Raji (cell line): ENCODE data around the gene ZNF737.

Source experiments
- POLR2A ChIP-seq: IDR thresholded peaks from 2 replicates; pipeline ENCODE4 v1.6.1; 2011; ENCODE audit warnings: low read depth, low read length, control low read depth; ENCODE audit not compliant: insufficient read depth

Gene ZNF737

DNA sequence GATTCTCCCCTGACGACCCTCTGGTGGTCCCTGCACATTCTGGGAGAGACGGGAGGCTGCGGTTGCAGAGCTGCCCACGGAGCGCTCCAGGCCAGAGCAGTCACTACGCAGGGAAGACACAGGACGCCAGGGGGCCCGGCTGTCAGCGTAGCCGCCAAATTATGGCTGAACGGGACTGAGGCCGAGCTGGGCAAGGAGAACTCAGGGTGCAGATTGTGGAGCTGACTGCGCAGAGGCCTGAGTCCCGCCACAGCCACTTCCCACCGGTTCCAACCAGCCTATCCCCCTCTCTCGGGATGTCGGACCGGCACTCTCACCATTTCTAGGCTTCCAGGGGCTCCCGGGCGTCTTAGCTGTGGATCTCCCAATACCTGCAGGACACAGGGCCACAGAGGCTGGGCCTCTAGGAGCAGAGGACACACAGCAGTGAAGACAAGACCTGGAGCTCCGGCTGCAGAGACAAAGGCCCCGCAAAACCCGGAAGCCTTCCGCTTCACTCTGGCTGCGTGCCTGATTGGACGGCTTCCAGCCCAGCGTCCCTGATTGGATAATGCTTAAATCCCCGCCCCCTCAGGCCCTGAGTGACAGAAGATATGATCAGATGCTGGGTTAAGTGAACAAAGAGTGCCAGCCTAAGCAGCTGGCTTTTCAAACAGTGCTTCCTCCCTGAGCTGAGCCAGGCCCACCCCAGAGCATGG, at the start of gene ZNF737:
Gene ZNF737 (minus strand): TSS at position 461 of the 698 bp plus-strand sequence. CDS start 141 bp downstream, at position 320.
- peak; percentile 68 for TF ChIP-seq POLR2A

DNA sequence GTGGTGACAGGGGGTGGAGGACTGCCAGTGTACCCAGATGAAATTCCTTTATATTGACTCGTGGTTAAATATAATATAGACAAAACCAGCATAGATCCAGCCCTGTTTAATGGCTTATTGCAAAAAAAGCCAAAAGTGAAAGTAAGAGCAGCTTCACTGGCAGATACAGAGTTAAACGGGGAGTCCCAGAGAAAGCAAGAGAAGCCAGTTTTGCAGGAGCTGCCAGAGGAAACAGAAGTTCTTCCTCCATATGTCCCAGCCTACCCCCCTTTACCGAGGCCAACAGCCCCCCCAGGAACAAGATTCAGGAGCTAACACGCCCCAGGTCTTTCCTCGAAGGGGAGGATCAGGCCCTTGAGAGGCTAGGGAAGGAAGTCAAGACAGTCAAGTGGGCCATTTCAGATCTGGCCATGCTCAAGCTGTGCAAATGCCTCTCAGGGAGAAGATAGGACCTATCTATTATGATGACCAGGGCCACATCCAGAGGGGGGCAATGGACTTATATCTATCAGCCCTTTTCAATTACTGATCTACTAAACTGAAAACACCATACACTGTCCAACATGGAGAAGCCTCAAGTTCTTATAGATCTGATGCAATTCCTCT, 47.2 kb upstream of the ZNF737 start:
- TF ChIP-seq POLR2A: no peak

DNA sequence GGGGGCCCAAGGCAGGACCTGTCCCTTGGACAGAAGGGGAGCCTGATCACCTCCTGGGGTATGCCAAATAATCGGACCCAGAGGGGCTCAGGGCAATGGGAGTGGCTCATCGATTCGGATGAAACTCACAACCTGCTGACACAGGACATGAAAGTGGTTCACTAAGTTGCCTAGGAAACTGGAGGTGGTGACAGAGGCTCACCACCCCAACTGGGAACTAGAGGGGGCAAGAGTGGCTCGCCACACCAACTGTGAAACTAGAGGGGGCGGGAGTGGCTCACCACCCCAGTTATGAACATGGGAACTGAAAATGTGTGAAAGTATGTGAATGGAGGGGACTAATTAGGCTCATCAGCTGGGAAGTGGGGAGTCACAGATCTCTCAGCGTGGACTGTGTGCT, 46.3 kb upstream of the ZNF737 start:
- TF ChIP-seq POLR2A: no peak

- no peak for TF ChIP-seq POLR2A
These were observed 42.4 kb upstream of the ZNF737 start for GRCh38 chr19:20607943-20608342.

DNA sequence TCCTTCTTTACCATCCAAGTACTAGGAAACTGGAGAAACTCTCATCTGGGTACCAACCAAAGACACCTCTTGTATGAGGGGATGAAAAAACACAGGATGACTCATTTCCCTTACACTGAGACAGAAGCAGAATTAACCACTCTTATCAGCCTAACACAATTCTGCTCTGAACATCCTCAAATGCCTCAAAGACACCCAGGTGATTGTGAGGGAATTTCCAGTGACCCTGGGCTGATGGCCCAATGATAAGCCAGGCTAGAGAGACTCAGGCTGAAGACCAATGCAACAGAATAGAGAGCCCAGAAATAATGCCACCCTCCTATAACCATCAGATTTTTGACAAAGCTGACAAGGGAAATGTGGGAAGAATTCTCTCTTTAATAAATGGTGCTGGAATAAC, 7.0 kb downstream of the ZNF737 start:
- no peak for TF ChIP-seq POLR2A

DNA sequence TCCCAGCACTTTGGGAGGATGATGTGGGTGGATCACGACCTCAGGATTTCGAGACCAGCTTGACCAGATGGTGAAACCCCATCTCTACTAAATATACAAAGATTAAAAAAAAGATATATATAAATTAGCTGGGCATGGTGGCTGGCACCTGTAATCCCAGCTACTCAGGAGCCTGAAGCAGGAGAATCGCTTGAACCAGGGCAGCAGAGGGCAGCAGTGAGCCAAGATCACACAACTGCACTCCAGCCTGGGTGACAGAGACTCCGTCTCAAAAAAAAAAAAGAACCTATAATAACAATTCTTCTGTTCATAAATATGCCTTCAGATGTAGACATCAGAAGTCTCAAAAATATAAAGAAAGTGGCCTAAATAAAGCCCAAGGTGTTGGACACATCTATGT, 7.6 kb downstream of the ZNF737 start:
- TF ChIP-seq POLR2A: no peak

DNA sequence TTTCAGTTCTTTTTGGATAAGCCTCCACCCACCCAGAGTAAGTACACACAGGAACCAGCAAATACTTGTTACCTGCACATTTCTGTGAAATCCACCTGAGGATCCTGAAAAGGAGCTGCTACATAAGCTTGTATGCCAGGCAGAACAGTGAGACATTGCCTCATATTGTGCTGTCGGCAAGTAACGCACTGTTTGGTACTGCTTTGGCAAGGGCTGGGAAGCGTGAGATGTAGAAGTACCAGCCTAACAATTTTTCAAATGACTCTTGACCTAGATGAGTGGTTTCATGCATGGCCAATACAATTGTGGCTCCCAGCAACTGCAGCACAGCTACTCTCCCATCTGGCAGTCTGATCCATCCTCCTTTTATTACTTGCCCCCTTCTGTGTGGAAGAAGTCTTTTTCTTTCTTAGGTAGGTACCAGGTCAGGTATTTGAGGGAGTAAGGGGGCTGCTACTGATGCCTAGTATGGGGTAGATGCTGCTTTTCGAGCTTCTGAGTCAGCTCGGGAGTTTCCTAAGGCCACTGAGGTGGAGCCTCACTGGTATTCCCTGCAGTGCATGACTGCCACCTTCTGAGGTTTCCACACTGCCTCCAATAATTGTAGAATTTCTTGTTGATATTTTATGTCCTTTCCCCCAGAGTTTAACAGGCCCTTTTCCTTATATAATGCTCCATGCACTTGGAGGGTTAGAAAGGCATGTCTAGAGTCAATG, 52.2 kb downstream of the ZNF737 start:
- TF ChIP-seq POLR2A: no peak

- TF ChIP-seq POLR2A: no peak
These were observed 62.1 kb downstream of the ZNF737 start for GRCh38 chr19:20503476-20503875.
